ENCODE results near the gene UBL4A. TPM values are rescaled to one million over a fixed set of nuclear protein-coding genes. Genes with fewer than 3 reads are reported as not detected.
A peak's percentile ranks its signal among the peaks of the same experiment; 100 is the strongest.

UBL4A gene
- total RNA-seq, 1 donor from 2014 or later: 71.7 TPM

GRCh38 chrX:154463611-154464220, 22.7 kb downstream of the UBL4A start:
- DNase-seq: no peak

DNA sequence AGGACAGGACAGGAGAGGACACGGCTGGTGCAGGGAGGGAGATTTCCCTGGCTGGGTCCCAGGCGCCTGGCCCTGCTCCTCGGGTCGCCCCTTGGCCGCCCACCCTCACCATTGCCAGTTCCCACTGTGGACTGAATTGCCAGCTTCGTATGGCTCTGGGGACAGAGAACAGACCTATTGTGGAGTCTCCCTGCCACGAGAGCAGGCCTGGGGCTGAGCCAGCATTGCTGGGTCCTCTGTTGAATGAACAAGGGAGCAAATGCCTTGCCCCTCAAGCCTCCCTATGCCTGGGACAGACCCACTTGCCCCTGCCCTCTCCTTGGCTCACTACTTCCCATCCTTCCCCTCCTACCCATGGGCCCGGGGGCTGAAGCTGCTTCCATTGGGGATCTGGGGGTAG, 24.0 kb downstream of the UBL4A start:
- DNase-seq: no peak

- no peak for DNase-seq
These were observed 26.1 kb downstream of the UBL4A start for GRCh38 chrX:154460326-154460725.

DNA sequence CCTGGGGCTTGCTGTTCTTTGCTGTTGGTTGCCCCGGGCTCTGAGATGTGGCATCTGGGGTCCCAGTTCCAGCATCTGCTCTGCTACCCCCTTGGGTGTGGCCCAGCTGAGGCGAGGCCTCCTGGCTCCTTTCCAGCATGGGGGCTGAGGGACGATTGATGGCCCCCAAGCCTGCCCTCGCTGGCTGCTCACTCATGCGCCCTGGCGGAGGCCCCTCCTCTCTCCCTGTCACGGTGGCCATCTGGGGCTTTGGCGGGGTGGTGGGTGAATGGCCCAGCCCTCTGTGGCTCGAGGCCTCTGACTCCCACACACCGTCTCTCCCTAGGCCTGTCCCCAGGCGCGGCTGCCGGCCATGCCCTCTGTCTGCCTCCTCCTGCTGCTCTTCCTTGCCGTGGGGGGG, 26.6 kb downstream of the UBL4A start:
- DNase-seq: no peak

DNA sequence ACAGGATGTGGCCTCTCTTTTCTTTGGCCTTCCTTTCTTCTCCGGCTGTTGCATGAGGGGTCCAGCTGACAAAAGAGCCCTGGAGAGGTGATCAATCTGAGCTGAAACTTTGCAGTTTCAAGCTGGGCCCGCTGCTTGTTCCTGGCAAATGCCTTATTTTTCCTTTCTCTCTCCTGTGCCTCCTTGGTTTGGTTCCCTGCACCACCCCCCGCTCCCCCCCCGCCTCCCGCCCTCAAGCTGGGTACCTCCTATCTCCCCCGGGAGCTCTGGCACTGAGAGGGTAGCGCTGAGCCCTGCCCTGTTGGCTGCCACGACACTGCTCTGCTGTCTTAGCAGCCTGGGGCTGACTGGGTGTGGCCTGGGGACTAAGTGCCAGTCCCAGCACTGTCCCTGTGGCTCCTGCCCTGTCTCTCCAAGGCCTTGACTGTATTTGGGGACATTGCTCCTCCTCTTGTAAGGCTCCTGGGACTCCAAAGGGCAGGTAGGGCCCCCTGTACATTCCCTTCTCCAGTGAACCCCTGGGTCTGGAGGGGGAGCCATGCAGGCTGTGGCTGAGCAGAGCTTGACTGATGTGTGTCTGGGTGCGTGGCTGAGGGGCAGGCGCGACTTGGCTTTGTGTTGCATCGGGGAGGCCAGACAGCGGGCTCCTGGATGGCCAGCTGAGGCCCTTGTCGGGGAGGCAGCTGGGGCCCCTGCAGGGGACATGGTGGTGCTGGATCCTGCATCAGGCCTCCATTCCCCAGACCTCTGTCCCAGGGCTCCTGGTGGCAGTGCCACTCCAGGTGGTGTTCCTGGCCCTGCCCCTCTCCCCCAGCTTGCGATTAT, 27.2 kb downstream of the UBL4A start:
- DNase-seq: peak; percentile 36

DNA sequence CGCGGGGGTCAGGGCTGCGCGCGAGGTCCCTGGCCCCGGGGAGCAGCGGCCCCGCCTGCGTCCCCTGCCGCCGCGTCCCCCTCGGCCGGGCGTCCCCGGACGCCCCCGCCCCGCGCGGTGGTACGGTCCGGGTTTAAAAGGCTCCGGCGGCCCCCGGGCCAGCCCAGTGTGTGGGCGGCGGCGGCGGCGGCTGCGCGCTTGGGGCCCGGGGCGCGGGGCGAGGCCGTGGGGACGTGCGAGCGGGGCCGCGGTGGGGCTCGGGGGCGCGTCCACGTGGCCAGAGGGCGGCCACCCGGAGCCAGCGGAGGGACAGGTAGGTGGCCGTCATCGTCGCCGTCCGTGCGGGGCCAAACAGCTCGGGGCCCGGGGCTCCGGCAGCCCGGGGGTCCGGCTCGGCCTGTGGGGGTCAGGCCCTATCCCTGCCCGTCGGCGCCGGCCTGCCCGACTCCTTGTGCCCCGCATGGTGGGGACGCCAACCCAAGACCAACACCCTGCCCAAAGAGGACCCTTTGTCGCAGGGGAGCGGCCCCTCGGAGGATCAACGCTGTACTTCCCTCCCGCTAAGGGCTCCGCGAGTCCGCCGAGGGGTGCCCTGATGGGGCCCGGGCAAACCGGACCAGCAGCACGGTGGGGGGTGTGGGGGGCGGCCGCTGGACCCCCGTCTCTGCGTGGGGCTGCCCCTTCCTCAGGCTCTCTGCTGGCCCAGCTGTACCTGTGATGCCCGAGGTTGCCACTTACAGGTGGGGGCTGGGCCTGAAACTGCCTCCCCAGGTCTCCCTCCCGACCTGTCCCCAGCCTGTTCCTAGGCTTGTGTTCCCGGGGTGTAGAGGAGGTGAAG, 28.1 kb downstream of the UBL4A start, which contains the start of gene PLXNA3:
PLXNA3 (plus strand) TSS at position 166 of the 838 bp plus-strand sequence. CDS start 1,903 bp downstream, outside the sequence.
- DNase-seq: peak; percentile 64

DNA sequence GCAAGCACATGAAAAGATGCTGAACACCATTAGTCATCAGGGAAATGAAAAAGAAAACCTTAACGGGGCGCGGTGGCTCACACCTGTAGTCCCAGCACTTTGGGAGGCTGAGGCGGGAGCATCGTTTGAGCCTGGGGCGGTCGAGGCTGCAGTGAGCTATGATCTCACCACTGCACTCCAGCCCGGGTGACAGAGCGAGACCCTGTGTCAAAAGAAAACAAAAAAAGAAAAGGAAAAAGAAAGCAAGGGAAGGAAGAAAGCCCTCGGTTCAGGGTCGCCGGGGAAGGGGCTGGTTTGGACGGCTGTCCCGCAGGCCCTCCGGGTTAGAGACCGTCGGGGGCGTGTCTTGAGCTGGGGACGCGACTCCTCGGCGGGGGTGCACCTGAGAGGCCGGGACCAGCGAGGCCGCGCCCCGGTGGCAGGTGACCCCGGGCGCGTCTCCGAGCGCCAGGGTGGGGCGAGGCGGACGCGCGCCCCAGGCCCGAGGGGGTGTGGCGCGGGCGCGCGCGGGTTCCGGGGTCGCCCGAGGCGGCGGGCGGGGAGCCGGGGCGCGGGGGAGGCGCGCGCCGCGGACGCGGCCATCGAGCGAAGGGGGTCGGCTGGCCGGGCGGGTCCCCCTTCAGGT, 28.8 kb downstream of the UBL4A start:
- DNase-seq: peak; percentile 32

GRCh38 chrX:154452823-154453222, 33.6 kb downstream of the UBL4A start:
- DNase-seq: no peak

DNA sequence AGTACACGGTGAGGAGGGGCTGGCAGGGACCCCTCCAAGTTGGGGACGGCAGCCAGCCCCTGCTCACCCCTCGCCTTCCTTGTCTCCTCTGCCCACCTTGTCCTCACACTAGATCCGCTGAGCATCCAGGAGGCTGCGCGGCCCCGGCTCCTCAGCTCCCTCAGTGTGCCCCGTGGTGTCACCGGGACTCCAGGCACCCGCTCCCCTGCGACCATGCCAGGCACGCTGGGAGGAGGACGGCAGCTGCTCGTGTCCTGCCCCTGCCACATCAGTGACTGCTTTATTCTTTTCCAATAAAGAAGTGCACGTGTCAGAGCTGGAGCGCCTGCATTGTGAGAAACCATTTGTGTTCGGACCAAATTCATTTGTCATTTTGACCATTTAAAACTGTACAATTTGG, 36.1 kb downstream of the UBL4A start:
- DNase-seq: no peak

- no peak for DNase-seq
These were observed 36.8 kb downstream of the UBL4A start for GRCh38 chrX:154449618-154450017.

GRCh38 chrX:154448484-154448883, 37.9 kb downstream of the UBL4A start:
- no peak for DNase-seq

DNA sequence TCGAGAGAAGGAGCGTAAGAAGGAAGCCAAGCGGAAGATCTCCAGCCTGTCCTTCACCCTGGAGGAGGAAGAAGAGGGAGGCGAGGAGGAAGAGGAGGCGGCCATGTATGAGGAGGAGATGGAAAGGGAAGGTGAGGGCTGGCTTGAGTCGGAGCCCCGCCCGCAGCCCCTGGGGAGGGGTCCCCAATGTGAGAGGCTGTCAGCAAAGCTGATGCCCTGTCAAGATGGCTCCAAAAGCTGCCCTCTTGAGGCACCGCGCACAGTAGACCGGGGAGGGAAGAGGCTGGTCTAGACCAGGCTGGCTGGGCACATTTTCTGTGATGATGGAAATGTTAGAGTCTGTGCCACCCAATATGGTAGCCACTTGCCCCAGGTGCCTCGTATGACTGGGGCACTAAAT, 40.0 kb downstream of the UBL4A start:
- DNase-seq: no peak

- DNase-seq: no peak
These were observed 40.6 kb downstream of the UBL4A start for GRCh38 chrX:154445776-154446175.

GRCh38 chrX:154444755-154445246, 41.6 kb downstream of the UBL4A start:
- no peak for DNase-seq

GRCh38 chrX:154443992-154444754, 42.2 kb downstream of the UBL4A start, which contains the start of gene FAM50A:
TSS of gene FAM50A (plus strand) at chrX:154444141. CDS start at chrX:154444236, 95 bp downstream.
- peak; percentile 86 for DNase-seq

- no peak for DNase-seq
These were observed 42.9 kb downstream of the UBL4A start for GRCh38 chrX:154443479-154443910.

GRCh38 chrX:154441984-154442707, 44.3 kb downstream of the UBL4A start:
- DNase-seq: no peak

- DNase-seq: no peak
These were observed 44.9 kb downstream of the UBL4A start for GRCh38 chrX:154441564-154441963.

DNA sequence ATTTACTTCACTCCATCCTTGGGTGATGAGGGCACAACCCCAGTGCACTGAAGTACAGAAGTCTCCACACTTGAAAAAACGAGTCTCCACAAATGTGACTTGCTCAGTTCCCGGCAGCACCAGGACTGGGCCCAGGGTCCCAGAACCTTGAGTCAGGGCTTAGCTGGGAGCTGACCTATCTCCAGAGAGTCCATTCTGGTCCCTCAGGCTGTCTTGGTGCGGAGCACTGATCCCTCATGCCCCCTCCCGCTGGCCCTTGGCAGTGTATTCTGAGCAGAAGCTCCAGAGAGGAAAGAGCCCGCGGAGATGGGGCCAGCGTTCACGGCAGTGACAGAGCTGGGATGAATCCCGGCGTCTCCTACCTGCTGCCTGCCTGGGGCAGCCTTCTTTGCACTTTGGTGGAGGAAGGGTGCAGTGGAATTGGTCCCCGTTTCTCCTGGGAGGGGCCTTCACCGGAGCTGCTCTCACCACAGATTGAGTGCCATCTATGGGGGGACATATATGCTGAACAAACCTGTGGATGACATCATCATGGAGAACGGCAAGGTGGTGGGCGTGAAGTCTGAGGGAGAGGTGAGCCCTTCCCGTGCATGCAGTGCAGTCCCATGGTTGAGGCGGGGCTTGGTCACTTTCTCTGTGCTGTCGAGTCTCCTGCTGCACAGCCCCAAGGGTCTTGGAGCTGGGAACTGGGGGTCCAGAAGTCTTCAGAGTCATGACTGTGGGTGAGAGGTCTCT, 45.6 kb downstream of the UBL4A start:
- no peak for DNase-seq

DNA sequence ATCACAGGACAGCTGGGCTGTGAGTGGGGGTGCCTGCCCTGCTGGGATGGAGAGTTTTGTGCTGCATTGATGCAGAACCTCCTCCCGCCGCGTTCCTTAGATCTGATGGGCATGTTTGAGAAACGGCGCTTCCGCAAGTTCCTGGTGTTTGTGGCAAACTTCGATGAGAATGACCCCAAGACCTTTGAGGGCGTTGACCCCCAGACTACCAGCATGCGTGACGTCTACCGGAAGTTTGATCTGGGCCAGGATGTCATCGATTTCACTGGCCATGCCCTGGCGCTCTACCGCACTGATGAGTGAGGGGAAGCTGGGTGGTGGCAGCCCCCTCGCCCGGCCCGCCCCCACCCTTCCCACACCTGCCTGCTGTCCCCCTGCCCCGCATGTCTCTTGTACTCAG, 46.6 kb downstream of the UBL4A start:
- no peak for DNase-seq

Data from tongue (tissue), 2 donors.